ENCODE results near the gene ICAM1. TPM values are rescaled to one million over a fixed set of nuclear protein-coding genes. Genes with fewer than 3 reads are reported as not detected.
"Not testable (repeated sequence)": the region's sequence is repeated elsewhere in the genome, so short reads cannot be mapped to it uniquely, and the experiment has no call there.

The ICAM1 gene
- total and polyA plus RNA-seq, 9 donors, result 12.1 to 116 (median 18.7) TPM

GRCh38 chr19:10233946-10234345 lies 37.0 kb upstream of the ICAM1 start:
- Histone ChIP-seq H3K27ac (no peak overlapping the region), H3K36me3 (no peaks in the 10 kb centered on the region), H3K4me1 (ENCODE audit: insufficient read depth) (no peaks in the 10 kb centered on the region), H3K27me3 (no peaks in the 10 kb centered on the region), H3K9me3 (no peaks in the 10 kb centered on the region), H3K4me3 (no peak overlapping the region)
- no peak for DNase-seq
- TF ChIP-seq POLR2A (IDR thresholded peaks at IDR 0.05), result no peak
- no peak for TF ChIP-seq CTCF (IDR thresholded peaks at IDR 0.05)
- no peak for TF ChIP-seq EP300 (IDR thresholded peaks at IDR 0.05)
- WGBS, 3 donors, result 77 to 83% (median 82%) methylated on average over 4 of the region's 4 CpGs
- intact Hi-C loops (cut with DNase I), result no loop called here

GRCh38 chr19:10235003-10235402 lies 35.9 kb upstream of the ICAM1 start:
- no peaks in the 10 kb centered on the region for H3K27me3 ChIP-seq
- H3K9me3 ChIP-seq, result no peaks in the 10 kb centered on the region
- H3K4me3 ChIP-seq, result no peak overlapping the region
- H3K36me3 ChIP-seq, result no peaks in the 10 kb centered on the region
- no peak overlapping the region for H3K27ac ChIP-seq
- intact Hi-C loops (cut with DNase I), result no loop called here
- no peaks in the 10 kb centered on the region for H3K4me1 ChIP-seq (ENCODE audit: insufficient read depth)
- no peak for DNase-seq
- TF ChIP-seq POLR2A (IDR thresholded peaks at IDR 0.05) (no peak), EP300 (IDR thresholded peaks at IDR 0.05) (no peak), CTCF (IDR thresholded peaks at IDR 0.05) (no peak)
- WGBS, 3 donors, result 76 to 93% (median 90%) methylated on average over 4 of the region's 4 CpGs

GRCh38 chr19:10235409-10235808 lies 35.5 kb upstream of the ICAM1 start:
- H3K9me3 ChIP-seq; H3K27ac ChIP-seq; H3K4me1 ChIP-seq (ENCODE audit: insufficient read depth); DNase-seq; H3K4me3 ChIP-seq; H3K36me3 ChIP-seq; H3K27me3 ChIP-seq; intact Hi-C loops (cut with DNase I): not testable (repeated sequence)
- WGBS, 3 donors, result 91 to 97% (median 95%) methylated on average over 7 of the region's 7 CpGs

GRCh38 chr19:10237702-10238101 lies 33.2 kb upstream of the ICAM1 start:
- no peak for DNase-seq
- no peak overlapping the region for H3K27ac ChIP-seq
- H3K9me3 ChIP-seq, result no peaks in the 10 kb centered on the region
- WGBS, 3 donors, result 76 to 84% (median 80%) methylated on average over 6 of the region's 6 CpGs
- H3K4me3 ChIP-seq, result no peak overlapping the region
- H3K4me1 ChIP-seq (ENCODE audit: insufficient read depth), result no peaks in the 10 kb centered on the region
- no peaks in the 10 kb centered on the region for H3K27me3 ChIP-seq
- intact Hi-C loops (cut with DNase I), result no loop called here
- H3K36me3 ChIP-seq, result no peaks in the 10 kb centered on the region
- TF ChIP-seq EP300 (IDR thresholded peaks at IDR 0.05), result no peak

GRCh38 chr19:10238172-10238783 lies 32.6 kb upstream of the ICAM1 start:
- H3K9me3 ChIP-seq, result no peaks in the 10 kb centered on the region
- 35 to 44% (median 40%) methylated on average over 12 of the region's 12 CpGs for WGBS, 3 donors
- no peak overlapping the region for H3K4me3 ChIP-seq
- intact Hi-C loops (cut with DNase I), result no loop called here
- no peaks in the 10 kb centered on the region for H3K4me1 ChIP-seq (ENCODE audit: insufficient read depth)
- H3K27ac ChIP-seq, result no peak overlapping the region
- peak in 2 of 5 donors; percentile 54 to 61 for DNase-seq
- TF ChIP-seq CTCF (IDR thresholded peaks at IDR 0.05) (no peak), POLR2A (IDR thresholded peaks at IDR 0.05) (no peak), EP300 (IDR thresholded peaks at IDR 0.05) (no peak)
- no peaks in the 10 kb centered on the region for H3K36me3 ChIP-seq
- H3K27me3 ChIP-seq, result no peaks in the 10 kb centered on the region

- not testable (repeated sequence) for H3K4me1 ChIP-seq (ENCODE audit: insufficient read depth); H3K9me3 ChIP-seq; DNase-seq; H3K36me3 ChIP-seq; H3K27ac ChIP-seq; H3K27me3 ChIP-seq; H3K4me3 ChIP-seq
- intact Hi-C loops (cut with DNase I), result loop anchor here in 2 of 4 donors (10.0 kb wide), 2 partner anchors 127 to 137 kb away; partner anchors contain the start of genes ANGPTL6 (in 1 of the 2), EIF3G (in 1 of the 2), P2RY11 (in 1 of the 2) and PPAN (in 1 of the 2)
- 92 to 97% (median 94%) methylated on average over 11 of the region's 11 CpGs for WGBS, 3 donors
Observed at GRCh38 chr19:10241826-10242449, 29.0 kb upstream of the ICAM1 start.

Data from ovary (tissue), 9 donors.